PC-9 (cell line): ENCODE results near the gene FCN1. TPM values are rescaled to one million over a fixed set of nuclear protein-coding genes. Genes with fewer than 3 reads are reported as not detected.

Experiments
- Bru-seq: library from RNA; stranded (reverse); fragments of 400-500 nt; gene quantifications from one replicate; lab custom pipeline; 2021; lab: Mats Ljungman, UMichigan
- BruChase-seq, 2 experiments: library from RNA; stranded (reverse); fragments of 400-500 nt; gene quantifications; one replicate each; lab custom pipeline; 2021; lab: Mats Ljungman, UMichigan
- BruUV-seq: library from RNA; stranded (reverse); fragments of 400-500 nt; replicated peaks from 2 replicates; lab custom pipeline; 2021; lab: Mats Ljungman, UMichigan
- CTCF ChIA-PET: fragments of 300-600 bp; sonication (Branson Sonifier 250); formaldehyde crosslinking; loops from one replicate; lab custom pipeline; 2022; ENCODE audit warnings: antibody characterized with exemption; lab: Charles Lee
- POLR2A ChIA-PET: fragments of 300-600 bp; sonication (Branson Sonifier 250); formaldehyde crosslinking; loops from one replicate; lab custom pipeline; 2022; ENCODE audit warnings: antibody characterized with exemption; ENCODE audit not compliant: unreplicated experiment; lab: Charles Lee
- DNase-seq, 2 experiments: peaks; one replicate each; pipeline versions ENCODE4 v3.0.0 to v3.0.0-alpha.2; 2015 to 2022; ENCODE audit warnings: mixed read lengths in 1 of 2
- H2AFZ ChIP-seq: fragments of 200-600 bp; sonication (generic); 2 replicates; pipeline ENCODE4 v1.8.1; 2017; ENCODE audit warnings: antibody characterized with exemption
- H3F3A ChIP-seq: fragments of 200-600 bp; sonication (generic); 2 replicates; pipeline ENCODE4 v1.8.1; 2017; ENCODE audit warnings: antibody characterized with exemption, mild to moderate bottlenecking, low read depth; ENCODE audit not compliant: insufficient read depth
- H3K27ac ChIP-seq: fragments of 200-600 bp; sonication (generic); 2 replicates; pipeline ENCODE4 v1.6.1; 2016; ENCODE audit warnings: mixed run types
- H3K27me3 ChIP-seq: fragments of 200-600 bp; sonication (generic); 2 replicates; pipeline ENCODE4 v1.6.1; 2016; ENCODE audit warnings: low read depth, mixed run types; ENCODE audit not compliant: insufficient read depth
- H3K36me3 ChIP-seq: fragments of 200-600 bp; sonication (generic); 2 replicates; pipeline ENCODE4 v1.6.1; 2016; ENCODE audit warnings: low read depth, mixed run types
- H3K4me1 ChIP-seq: fragments of 200-600 bp; sonication (generic); replicated peaks from 2 replicates; pipeline ENCODE4 v1.6.1; 2016; ENCODE audit warnings: mixed run types; ENCODE audit not compliant: insufficient read depth
- H3K4me2 ChIP-seq: fragments of 200-600 bp; sonication (generic); 2 replicates; pipeline ENCODE4 v1.6.1; 2017; ENCODE audit warnings: mixed run types
- H3K4me3 ChIP-seq: fragments of 200-600 bp; sonication (generic); 2 replicates; pipeline ENCODE4 v1.6.1; 2016; ENCODE audit warnings: mixed run types
- H3K79me2 ChIP-seq: fragments of 200-600 bp; sonication (generic); 2 replicates; pipeline ENCODE4 v1.6.1; 2017; ENCODE audit warnings: low read depth, mixed run types
- H3K9me2 ChIP-seq: fragments of 200-600 bp; sonication (generic); 2 replicates; pipeline ENCODE4 v1.8.1; 2017; ENCODE audit warnings: mild to moderate bottlenecking; ENCODE audit not compliant: insufficient read depth
- H3K9me3 ChIP-seq: fragments of 200-600 bp; sonication (generic); 2 replicates; pipeline ENCODE4 v1.8.1; 2016; ENCODE audit warnings: low read depth; ENCODE audit not compliant: insufficient read depth
- H4K20me1 ChIP-seq: fragments of 200-600 bp; sonication (generic); 2 replicates; pipeline ENCODE4 v1.8.1; 2017; ENCODE audit not compliant: insufficient read depth
- EZH2 ChIP-seq: fragments of 200-600 bp; sonication (generic); IDR thresholded peaks from 2 replicates; pipeline ENCODE4 v1.8.0; 2017; ENCODE audit warnings: antibody characterized with exemption, low read depth
- intact Hi-C: fragments of 100-400 bp; cut with micrococcal nuclease; formaldehyde crosslinking; loops from one replicate; pipeline ENCODE4 v1.10.0; 2022; ENCODE audit not compliant: unreplicated experiment
- long read RNA-seq: library from polyadenylated mRNA; stranded (forward); transcript quantifications from one replicate; pipeline ENCODE4 v2.0.0, GENCODE V29; 2022
- total RNA-seq: library from RNA; stranded (reverse); gene quantifications from 2 replicates; pipeline ENCODE4 v1.2.3, GENCODE V29; 2021
- TF ChIP-seq, protein P1 (sequence below): fragments of 200-600 bp; sonication (generic); conservative IDR thresholded peaks from 2 replicates; pipeline ENCODE4 v1.6.1; 2017; ENCODE audit warnings: mixed run types, antibody characterized with exemption, mild to moderate bottlenecking, moderate library complexity

FCN1 gene
- total RNA-seq (not detected in 2 replicates), Bru-seq, nascent RNA (not detected), BruChase-seq, experiment 1, labeled RNA remaining after a 2-hour chase (not detected), BruChase-seq, experiment 2, labeled RNA remaining after a 6-hour chase (not detected)
- long read RNA-seq = 0 reads

DNA sequence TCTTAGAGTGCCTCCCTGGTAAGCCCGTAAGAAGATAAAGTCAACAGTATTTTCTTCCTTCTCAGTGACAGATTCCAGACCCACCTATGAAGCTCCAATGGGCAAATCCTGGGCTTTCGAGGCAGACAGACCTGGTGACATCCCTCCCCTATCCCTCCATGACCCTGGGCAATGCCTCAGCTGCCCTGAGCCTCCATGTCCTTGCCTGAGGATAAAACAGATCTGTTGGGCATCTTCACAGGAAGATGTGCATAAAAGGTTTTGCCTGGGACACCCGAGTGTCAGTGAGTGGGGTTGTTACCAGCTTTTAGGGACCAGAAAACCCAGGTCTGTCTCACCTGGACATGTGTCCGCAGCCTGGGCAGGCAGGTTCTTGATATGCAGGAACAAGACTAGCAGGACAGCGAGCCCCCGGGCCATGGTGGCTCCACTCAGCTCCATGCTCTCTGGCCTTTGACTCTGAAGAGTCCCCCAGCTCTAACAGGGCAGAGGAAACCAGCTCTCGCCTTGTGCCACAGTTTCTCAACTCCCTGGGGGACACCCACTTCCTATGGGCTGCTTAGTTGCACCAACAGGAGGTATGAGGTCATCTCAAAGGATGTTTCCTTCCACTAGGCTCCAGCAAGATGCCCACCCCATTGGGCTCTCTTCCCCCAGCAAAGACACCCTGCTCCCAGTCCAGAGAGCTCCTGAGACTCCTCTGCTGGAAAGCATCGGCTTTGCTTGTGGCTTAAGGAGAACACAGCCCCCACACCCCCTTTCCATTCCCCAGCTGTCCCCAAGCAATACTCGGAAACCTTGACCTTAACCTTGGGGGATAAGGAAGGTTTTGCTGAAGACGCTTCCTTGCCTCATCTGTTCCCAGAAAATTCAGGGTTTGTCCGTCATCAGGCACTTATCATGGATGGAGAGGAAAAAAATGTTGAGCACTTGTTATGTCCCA lies at the start of gene FCN1:
TSS of gene FCN1 (minus strand) at position 482 of the 943 bp plus-strand sequence. CDS start at position 441, 41 bp downstream.
- Histone ChIP-seq H3K4me1 (no peaks in the 10 kb centered on the region), H3K36me3 (no peaks in the 10 kb centered on the region), H3K79me2 (no peaks in the 10 kb centered on the region), H3F3A (no peaks in the 10 kb centered on the region), H3K9me3 (no peaks in the 10 kb centered on the region), H4K20me1 (no peaks in the 10 kb centered on the region), H3K27ac (no peak within 1 kb of the TSS), H2AFZ (no peak within 1 kb of the TSS), H3K27me3 (peaks cover 95% of the 10 kb centered on the region), H3K9me2 (no peaks in the 10 kb centered on the region), H3K4me2 (no peak within 1 kb of the TSS), H3K4me3 (no peak within 1 kb of the TSS)
- no peak for TF ChIP-seq EZH2
- TF ChIP-seq, protein P1, sequence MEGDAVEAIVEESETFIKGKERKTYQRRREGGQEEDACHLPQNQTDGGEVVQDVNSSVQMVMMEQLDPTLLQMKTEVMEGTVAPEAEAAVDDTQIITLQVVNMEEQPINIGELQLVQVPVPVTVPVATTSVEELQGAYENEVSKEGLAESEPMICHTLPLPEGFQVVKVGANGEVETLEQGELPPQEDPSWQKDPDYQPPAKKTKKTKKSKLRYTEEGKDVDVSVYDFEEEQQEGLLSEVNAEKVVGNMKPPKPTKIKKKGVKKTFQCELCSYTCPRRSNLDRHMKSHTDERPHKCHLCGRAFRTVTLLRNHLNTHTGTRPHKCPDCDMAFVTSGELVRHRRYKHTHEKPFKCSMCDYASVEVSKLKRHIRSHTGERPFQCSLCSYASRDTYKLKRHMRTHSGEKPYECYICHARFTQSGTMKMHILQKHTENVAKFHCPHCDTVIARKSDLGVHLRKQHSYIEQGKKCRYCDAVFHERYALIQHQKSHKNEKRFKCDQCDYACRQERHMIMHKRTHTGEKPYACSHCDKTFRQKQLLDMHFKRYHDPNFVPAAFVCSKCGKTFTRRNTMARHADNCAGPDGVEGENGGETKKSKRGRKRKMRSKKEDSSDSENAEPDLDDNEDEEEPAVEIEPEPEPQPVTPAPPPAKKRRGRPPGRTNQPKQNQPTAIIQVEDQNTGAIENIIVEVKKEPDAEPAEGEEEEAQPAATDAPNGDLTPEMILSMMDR = no peak
- no peak for DNase-seq
- POLR2A ChIA-PET = no interaction called here
- CTCF ChIA-PET = no interaction called here
- intact Hi-C loops = no loop called here
- no TSS peak for BruUV-seq

DNA sequence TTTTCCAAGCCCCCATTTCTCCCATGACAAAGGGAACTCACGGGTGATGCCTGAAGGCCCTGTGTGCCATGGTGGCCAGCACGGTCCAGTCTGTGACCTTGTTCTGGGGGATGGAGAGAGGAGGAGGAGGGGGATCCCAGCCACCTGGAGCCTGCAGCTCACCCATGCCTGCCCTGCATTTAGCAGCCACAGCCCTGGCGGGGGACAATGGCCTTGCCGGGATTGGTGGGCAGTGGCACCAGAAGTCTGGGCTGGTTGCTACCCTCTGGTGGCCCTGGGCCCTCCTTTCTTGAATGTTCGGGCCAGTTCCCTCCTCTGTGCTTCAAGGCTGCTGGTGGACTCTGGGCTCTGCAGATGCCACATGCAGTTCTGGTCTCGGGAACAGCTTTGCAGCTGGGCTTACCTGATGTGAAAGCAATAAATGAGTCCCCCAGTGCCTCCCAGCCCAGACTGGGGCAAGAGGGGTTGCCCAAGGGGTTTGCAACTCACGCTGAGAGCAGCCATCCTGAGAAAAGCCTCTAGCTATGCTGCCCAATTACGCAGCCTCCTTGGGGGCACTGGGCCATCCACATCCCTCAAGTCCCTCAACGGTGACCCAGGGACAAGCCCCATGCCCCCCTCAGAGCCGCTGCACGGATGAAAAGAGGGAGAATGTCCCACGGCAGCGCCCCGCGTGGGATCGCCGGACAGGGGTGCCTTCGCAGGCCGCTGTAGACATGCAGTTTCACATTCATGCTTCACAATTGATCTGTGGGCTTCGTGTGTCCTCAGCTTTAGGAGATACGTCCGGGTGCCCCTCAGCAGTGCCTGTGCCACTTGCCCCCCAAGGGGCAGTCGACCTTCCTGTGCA lies 49.2 kb upstream of the FCN1 start:
- Histone ChIP-seq H3K27me3 (peaks cover 98% of the 10 kb centered on the region), H3K4me2 (no peak overlapping the region), H3K27ac (no peak overlapping the region), H4K20me1 (no peaks in the 10 kb centered on the region), H3K36me3 (no peaks in the 10 kb centered on the region), H3F3A (no peaks in the 10 kb centered on the region), H3K79me2 (no peaks in the 10 kb centered on the region), H3K9me2 (no peaks in the 10 kb centered on the region), H3K9me3 (no peaks in the 10 kb centered on the region), H2AFZ (no peak overlapping the region), H3K4me3 (no peak overlapping the region), H3K4me1 (no peaks in the 10 kb centered on the region)
- intact Hi-C loops = no loop called here
- no peak for DNase-seq
- ChIA-PET POLR2A (no interaction called here), CTCF (no interaction called here)
- no TSS peak for BruUV-seq
- TF ChIP-seq, protein P1 = no peak
- no peak for TF ChIP-seq EZH2

DNA sequence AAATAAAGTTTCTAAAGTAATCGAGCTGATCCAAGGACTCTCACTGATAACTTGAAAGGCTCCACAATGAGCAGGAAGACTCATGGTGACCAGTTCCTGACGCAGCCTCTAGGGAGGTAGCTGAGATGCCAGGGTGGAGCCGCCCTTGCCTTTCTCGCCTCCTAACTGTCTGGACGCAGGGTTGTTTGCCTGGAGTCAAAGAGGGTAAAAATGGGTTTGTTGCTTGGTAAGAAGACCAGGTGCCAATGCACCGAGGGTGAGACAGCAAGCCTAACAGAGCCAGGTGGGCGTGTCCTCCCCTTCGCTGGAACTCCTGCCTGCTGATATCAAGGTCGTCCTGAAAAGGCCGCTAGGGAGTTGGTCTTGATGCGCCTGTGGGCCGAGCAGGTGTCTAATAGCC lies 48.6 kb upstream of the FCN1 start:
- H3K27me3 ChIP-seq = peaks cover 98% of the 10 kb centered on the region
- H3K9me2 ChIP-seq = no peaks in the 10 kb centered on the region
- no peaks in the 10 kb centered on the region for H3K4me1 ChIP-seq
- no peak overlapping the region for H3K27ac ChIP-seq
- ChIA-PET CTCF (no interaction called here), POLR2A (no interaction called here)
- BruUV-seq = no TSS peak
- no peak for TF ChIP-seq EZH2
- TF ChIP-seq, protein P1 = no peak
- no peaks in the 10 kb centered on the region for H3K36me3 ChIP-seq
- no peak for DNase-seq
- no peaks in the 10 kb centered on the region for H3F3A ChIP-seq
- H2AFZ ChIP-seq = no peak overlapping the region
- H3K4me2 ChIP-seq = no peak overlapping the region
- H3K9me3 ChIP-seq = no peaks in the 10 kb centered on the region
- H3K4me3 ChIP-seq = no peak overlapping the region
- intact Hi-C loops = no loop called here
- no peaks in the 10 kb centered on the region for H3K79me2 ChIP-seq
- H4K20me1 ChIP-seq = no peaks in the 10 kb centered on the region
